Gastroesophageal sphincter (tissue), 4 donors: ENCODE data around the gene BMI1. TPM values are rescaled to one million over a fixed set of nuclear protein-coding genes. Genes with fewer than 3 reads are reported as not detected.

Source experiments
- ATAC-seq: fragments of 150-250 bp; one replicate; pipeline ENCODE4 v1.9.1; 2016; ENCODE audit warnings: mild to moderate bottlenecking, moderate library complexity
- H3K27ac ChIP-seq, 4 donors: fragments of 200-600 bp; sonication (generic) in 3 of 4; 1 replicate in 3 of 4; 2 replicates in 1 of 4; pipeline ENCODE4 v1.5.1; 2016 to 2019
- H3K27me3 ChIP-seq: fragments of 200-600 bp; sonication (generic); one replicate; pipeline ENCODE4 v1.5.1; 2019
- H3K36me3 ChIP-seq, 2 donors: fragments of 200-600 bp; sonication (generic); one replicate each; pipeline ENCODE4 v1.5.1; 2019; ENCODE audit warnings: control low read depth in 1 of 2
- H3K4me1 ChIP-seq, 3 donors: fragments of 200-600 bp; sonication (generic); 1 replicate in 2 of 3; 2 replicates in 1 of 3; pipeline ENCODE4 v1.5.1; 2016 to 2019; ENCODE audit warnings: control low read depth in 2 of 3
- H3K4me3 ChIP-seq, 2 donors: fragments of 200-600 bp; sonication (generic); one replicate each; pipeline ENCODE4 v1.5.1; 2019; ENCODE audit warnings: mild to moderate bottlenecking in 1 of 2, moderate library complexity in 1 of 2
- H3K9me3 ChIP-seq, 3 donors: fragments of 200-600 bp; sonication (generic); one replicate each; pipeline ENCODE4 v1.5.1; 2017 to 2019; ENCODE audit warnings: control low read depth in 2 of 3
- CTCF ChIP-seq, 4 experiments: fragments of 200-600 bp in 2 of 4; fragments of 450-650 bp in 2 of 4; sonication (generic) in 1 of 4; IDR thresholded peaks; one replicate each; pipeline ENCODE4 v1.5.1; 2017 to 2019; ENCODE audit warnings: antibody characterized with exemption in 4 of 4, mild to moderate bottlenecking in 2 of 4, moderate library complexity in 2 of 4
- EP300 ChIP-seq: sonication (generic); formaldehyde crosslinking; IDR thresholded peaks from one replicate; pipeline ENCODE4 v1.6.1; 2017; ENCODE audit warnings: antibody characterized with exemption, mild to moderate bottlenecking
- POLR2A ChIP-seq, 2 donors: fragments of 450-650 bp; IDR thresholded peaks; one replicate each; pipeline ENCODE4 v1.6.1; 2017; ENCODE audit warnings: antibody characterized with exemption in 2 of 2, mild to moderate bottlenecking in 2 of 2, moderate library complexity in 1 of 2
- POLR2AphosphoS5 ChIP-seq: sonication (generic); formaldehyde crosslinking; IDR thresholded peaks from one replicate; pipeline ENCODE4 v1.6.1; 2017; ENCODE audit warnings: antibody characterized with exemption
- WGBS, 2 donors: methylation state at CpG; one replicate each; pipeline ENCODE4 v1.1.5; 2018; ENCODE audit warnings: low coverage in 1 of 2; 5-methylcytosine and 5-hydroxymethylcytosine counted together
- total RNA-seq, 4 donors: library from RNA; depleted of rRNA; stranded (reverse); fragments of >200 nt; gene quantifications; one replicate each; pipeline ENCODE4 v1.1.0, GENCODE V29; 2016

Gene BMI1
- total RNA-seq, 4 donors from 2014 or later = 70.5 to 108 (median 94.3) TPM

- WGBS, 2 donors = 3% methylated on average over 8 of the region's 71 CpGs; no CpG with 5 or more reads in 1 of the 2 donors
- H3K9me3 ChIP-seq = peaks cover 0 to 12% (median 0%) of the 10 kb centered on the region in 3 donors
- peaks cover 0 to 5% of the 10 kb centered on the region in 2 donors for H3K36me3 ChIP-seq
- H3K27me3 ChIP-seq = peaks cover 61% of the 10 kb centered on the region
- ATAC-seq = peak; percentile 61
- TF ChIP-seq EP300 (no peak), CTCF (IDR thresholded peaks at IDR 0.05) (peak in 3 of 4 experiments; percentile 14 to 52 (median 27)), POLR2A (IDR thresholded peaks at IDR 0.05) (no peak), POLR2AphosphoS5 (peak; percentile 58)
- H3K27ac ChIP-seq = peak overlapping the region in 1 of 4 donors; percentile 2
- peak overlapping the region; percentile 28 to 53 for H3K4me3 ChIP-seq
- peaks cover 0 to 41% (median 27%) of the 10 kb centered on the region in 3 donors for H3K4me1 ChIP-seq
Measured at GRCh38 chr10:22335173-22335933, 14.5 kb downstream of the BMI1 start.

- no peaks in the 10 kb centered on the region for H3K36me3 ChIP-seq
- H3K27ac ChIP-seq = no peak overlapping the region
- H3K9me3 ChIP-seq = peaks cover 0 to 12% (median 0%) of the 10 kb centered on the region in 3 donors
- WGBS, 2 donors = 19 to 26% methylated on average over 8 to 9 of the region's 9 CpGs
- peaks cover 84% of the 10 kb centered on the region for H3K27me3 ChIP-seq
- no peak overlapping the region for H3K4me3 ChIP-seq
- TF ChIP-seq CTCF (IDR thresholded peaks at IDR 0.05) (no peak), POLR2A (IDR thresholded peaks at IDR 0.05) (no peak), POLR2AphosphoS5 (no peak), EP300 (no peak)
- ATAC-seq = no peak
- peaks cover 0 to 50% (median 33%) of the 10 kb centered on the region in 3 donors for H3K4me1 ChIP-seq
Measured at GRCh38 chr10:22338185-22338900, 17.4 kb downstream of the BMI1 start.

GRCh38 chr10:22338931-22339330 lies 18.0 kb downstream of the BMI1 start:
- H3K27ac ChIP-seq = no peak overlapping the region

GRCh38 chr10:22339761-22340328 lies 18.9 kb downstream of the BMI1 start:
- peaks cover 87% of the 10 kb centered on the region for H3K27me3 ChIP-seq
- H3K4me3 ChIP-seq = peak overlapping the region; percentile 48 to 77
- WGBS, 2 donors = 1% methylated on average over 13 of the region's 13 CpGs
- peak overlapping the region; percentile 71 to 96 (median 94) for H3K27ac ChIP-seq
- H3K36me3 ChIP-seq = no peaks in the 10 kb centered on the region
- H3K9me3 ChIP-seq = no peaks in the 10 kb centered on the region
- TF ChIP-seq POLR2AphosphoS5 (no peak), POLR2A (IDR thresholded peaks at IDR 0.05) (no peak), CTCF (IDR thresholded peaks at IDR 0.05) (no peak), EP300 (no peak)
- peaks cover 0 to 40% (median 26%) of the 10 kb centered on the region in 3 donors for H3K4me1 ChIP-seq
- ATAC-seq = no peak

More at GRCh38 chr10:22338931-22339330, 18.0 kb downstream of the BMI1 start:
- Histone ChIP-seq H3K4me3 (no peak overlapping the region), H3K36me3 (no peaks in the 10 kb centered on the region), H3K4me1 (peaks cover 0 to 49% (median 33%) of the 10 kb centered on the region in 3 donors), H3K9me3 (peaks cover 0 to 9% (median 0%) of the 10 kb centered on the region in 3 donors), H3K27me3 (peaks cover 87% of the 10 kb centered on the region)
- no peak for TF ChIP-seq EP300
- TF ChIP-seq CTCF (IDR thresholded peaks at IDR 0.05) = no peak
- TF ChIP-seq POLR2AphosphoS5 = no peak
- TF ChIP-seq POLR2A (IDR thresholded peaks at IDR 0.05) = no peak
- no peak for ATAC-seq
